ENCODE data around the gene DDX10. TPM values are rescaled to one million over a fixed set of nuclear protein-coding genes. Genes with fewer than 3 reads are reported as not detected.

Gene DDX10
- total RNA-seq, 4 donors from 2014 or later: 27.9 to 511 (median 31.5) TPM

GRCh38 chr11:108786281-108786990 is 121.6 kb downstream of the DDX10 start:
- DNase-seq: no peak
- Histone ChIP-seq H3K9me3 (no peaks in the 10 kb centered on the region), H3K27ac (no peak overlapping the region), H3K4me3 (no peak overlapping the region), H3K27me3 (no peaks in the 10 kb centered on the region), H3K36me3 (no peaks in the 10 kb centered on the region), H3K4me1 (no peaks in the 10 kb centered on the region)
- intact Hi-C loops (cut with DNase I; ENCODE audit: low total_unique reads): no loop called here
- TF ChIP-seq CTCF (IDR thresholded peaks at IDR 0.05): no peak
- TF ChIP-seq POLR2A (IDR thresholded peaks at IDR 0.05): no peak

GRCh38 chr11:108787105-108787504 is 122.2 kb downstream of the DDX10 start:
- no peaks in the 10 kb centered on the region for H3K9me3 ChIP-seq
- intact Hi-C loops (cut with DNase I; ENCODE audit: low total_unique reads): no loop called here
- H3K27ac ChIP-seq: no peak overlapping the region
- no peaks in the 10 kb centered on the region for H3K27me3 ChIP-seq
- no peaks in the 10 kb centered on the region for H3K4me1 ChIP-seq
- DNase-seq: no peak
- no peaks in the 10 kb centered on the region for H3K36me3 ChIP-seq
- H3K4me3 ChIP-seq: no peak overlapping the region
- TF ChIP-seq POLR2A (IDR thresholded peaks at IDR 0.05): no peak
- no peak for TF ChIP-seq CTCF (IDR thresholded peaks at IDR 0.05)

GRCh38 chr11:108788565-108789199 is 123.8 kb downstream of the DDX10 start:
- intact Hi-C loops (cut with DNase I; ENCODE audit: low total_unique reads): no loop called here
- Histone ChIP-seq H3K27me3 (no peaks in the 10 kb centered on the region), H3K4me1 (no peaks in the 10 kb centered on the region), H3K36me3 (no peaks in the 10 kb centered on the region), H3K9me3 (no peaks in the 10 kb centered on the region), H3K27ac (no peak overlapping the region), H3K4me3 (no peak overlapping the region)
- no peak for DNase-seq
- TF ChIP-seq POLR2A (IDR thresholded peaks at IDR 0.05) (no peak), CTCF (IDR thresholded peaks at IDR 0.05) (no peak)

- no peak for DNase-seq
- TF ChIP-seq CTCF (IDR thresholded peaks at IDR 0.05) (no peak), POLR2A (IDR thresholded peaks at IDR 0.05) (no peak)
- intact Hi-C loops (cut with DNase I; ENCODE audit: low total_unique reads): no loop called here
Observed at GRCh38 chr11:108790501-108791299, 125.8 kb downstream of the DDX10 start.

GRCh38 chr11:108793138-108793537 is 128.3 kb downstream of the DDX10 start:
- H3K36me3 ChIP-seq: no peaks in the 10 kb centered on the region
- DNase-seq: no peak
- no peak overlapping the region for H3K27ac ChIP-seq
- no peaks in the 10 kb centered on the region for H3K9me3 ChIP-seq
- TF ChIP-seq POLR2A (IDR thresholded peaks at IDR 0.05) (no peak), CTCF (IDR thresholded peaks at IDR 0.05) (no peak)
- H3K27me3 ChIP-seq: no peaks in the 10 kb centered on the region
- intact Hi-C loops (cut with DNase I; ENCODE audit: low total_unique reads): no loop called here
- no peaks in the 10 kb centered on the region for H3K4me1 ChIP-seq
- H3K4me3 ChIP-seq: no peak overlapping the region

More at GRCh38 chr11:108790501-108791299, 125.8 kb downstream of the DDX10 start:
- H3K9me3 ChIP-seq: no peaks in the 10 kb centered on the region
- no peaks in the 10 kb centered on the region for H3K4me1 ChIP-seq
- no peak overlapping the region for H3K27ac ChIP-seq
- no peaks in the 10 kb centered on the region for H3K36me3 ChIP-seq
- no peak overlapping the region for H3K4me3 ChIP-seq
- no peaks in the 10 kb centered on the region for H3K27me3 ChIP-seq

Data from uterus (tissue), 4 donors.